Lower lobe of right lung (tissue), 2 donors: ENCODE data around the gene RNF141. TPM values are rescaled to one million over a fixed set of nuclear protein-coding genes. Genes with fewer than 3 reads are reported as not detected.

ENCODE experiments used
- ATAC-seq, 2 donors: fragments of 200-7000 bp; cut with Tn5 transposase; one replicate each; pipeline ENCODE4 v1.9.1; 2020 to 2022; ENCODE audit warnings: mild to moderate bottlenecking in 2 of 2, moderate library complexity in 2 of 2
- DNase-seq: peaks from one replicate; pipeline ENCODE4 v3.0.0-alpha.2; 2020
- H3K27ac ChIP-seq: fragments of 200-600 bp; one replicate; pipeline ENCODE4 v1.8.0; 2022
- H3K27me3 ChIP-seq: fragments of 200-600 bp; one replicate; pipeline ENCODE4 v1.8.0; 2022; ENCODE audit warnings: low read depth
- H3K36me3 ChIP-seq: fragments of 200-600 bp; one replicate; pipeline ENCODE4 v1.8.0; 2022; ENCODE audit warnings: mild to moderate bottlenecking
- H3K4me1 ChIP-seq: fragments of 200-600 bp; one replicate; pipeline ENCODE4 v1.8.0; 2022
- H3K4me3 ChIP-seq: fragments of 200-600 bp; one replicate; pipeline ENCODE4 v1.8.0; 2022; ENCODE audit warnings: mild to moderate bottlenecking
- H3K9me3 ChIP-seq: fragments of 200-600 bp; one replicate; pipeline ENCODE4 v1.8.0; 2022
- intact Hi-C: fragments of 100-400 bp; cut with DNase I; formaldehyde crosslinking; loops from one replicate; pipeline ENCODE4 v1.11.0; 2022
- total RNA-seq: library from RNA; stranded (reverse); fragmentation: NEBNext Ultra II Directional; extraction: Animal tissue kit (Norgen Biotek cat#: 25700); gene quantifications from one replicate; pipeline ENCODE4 v1.2.1, GENCODE V29; 2021
- TF ChIP-seq, protein P1 (sequence below): fragments of 200-600 bp; IDR thresholded peaks from one replicate; pipeline ENCODE4 v1.8.0; 2022; ENCODE audit warnings: antibody characterized with exemption, mild to moderate bottlenecking
- donor health status: DM: no; HTN: yes; CAD: no; lungs with severe emphysema.

Gene RNF141
- total RNA-seq, 1 donor from 2014 or later: 55.2 TPM

DNA sequence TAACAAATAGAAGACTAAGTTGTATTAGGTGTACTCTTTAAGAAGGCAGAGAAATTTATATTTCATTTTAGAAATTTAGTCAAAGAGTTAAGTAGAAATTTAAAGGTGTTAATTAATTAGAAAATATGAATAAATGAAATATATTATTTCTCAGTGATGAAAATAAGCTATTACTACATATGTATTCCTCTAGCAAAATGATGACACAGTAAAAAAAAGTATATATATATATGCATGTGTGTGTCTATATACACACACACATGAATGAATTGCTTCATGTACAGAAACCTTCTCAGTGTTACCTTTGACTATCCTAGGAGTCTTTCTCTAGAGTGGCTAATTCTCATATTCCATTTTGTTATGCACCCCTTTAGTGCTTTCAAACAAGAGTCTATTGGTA lies 7.7 kb downstream of the RNF141 start:
- intact Hi-C loops: no loop called here
- peaks cover 43% of the 10 kb centered on the region for H3K36me3 ChIP-seq

DNA sequence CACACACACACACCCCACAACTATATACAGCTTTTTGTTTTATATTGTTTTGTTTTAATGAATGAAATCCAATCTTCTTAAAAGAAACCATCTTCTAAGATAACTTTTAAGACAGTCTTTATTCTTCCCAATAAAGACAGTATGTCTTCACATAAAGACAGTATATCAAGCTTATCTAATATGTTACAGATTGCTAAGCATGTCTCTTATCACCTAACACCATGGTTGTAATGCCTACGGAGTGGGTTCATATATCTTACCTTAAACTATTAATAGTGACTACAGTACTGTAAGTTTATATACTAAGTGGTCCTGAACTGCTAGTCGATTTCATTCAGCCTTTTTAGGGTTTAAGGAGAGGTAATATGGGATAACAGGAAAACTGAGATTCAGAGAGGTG lies 8.5 kb downstream of the RNF141 start:
- Histone ChIP-seq H3K9me3 (no peaks in the 10 kb centered on the region), H3K4me3 (no peak overlapping the region), H3K36me3 (peaks cover 51% of the 10 kb centered on the region), H3K27ac (no peak overlapping the region), H3K27me3 (no peaks in the 10 kb centered on the region), H3K4me1 (peaks cover 11% of the 10 kb centered on the region)
- ATAC-seq (no peak), DNase-seq (no peak)
- TF ChIP-seq, protein P1, sequence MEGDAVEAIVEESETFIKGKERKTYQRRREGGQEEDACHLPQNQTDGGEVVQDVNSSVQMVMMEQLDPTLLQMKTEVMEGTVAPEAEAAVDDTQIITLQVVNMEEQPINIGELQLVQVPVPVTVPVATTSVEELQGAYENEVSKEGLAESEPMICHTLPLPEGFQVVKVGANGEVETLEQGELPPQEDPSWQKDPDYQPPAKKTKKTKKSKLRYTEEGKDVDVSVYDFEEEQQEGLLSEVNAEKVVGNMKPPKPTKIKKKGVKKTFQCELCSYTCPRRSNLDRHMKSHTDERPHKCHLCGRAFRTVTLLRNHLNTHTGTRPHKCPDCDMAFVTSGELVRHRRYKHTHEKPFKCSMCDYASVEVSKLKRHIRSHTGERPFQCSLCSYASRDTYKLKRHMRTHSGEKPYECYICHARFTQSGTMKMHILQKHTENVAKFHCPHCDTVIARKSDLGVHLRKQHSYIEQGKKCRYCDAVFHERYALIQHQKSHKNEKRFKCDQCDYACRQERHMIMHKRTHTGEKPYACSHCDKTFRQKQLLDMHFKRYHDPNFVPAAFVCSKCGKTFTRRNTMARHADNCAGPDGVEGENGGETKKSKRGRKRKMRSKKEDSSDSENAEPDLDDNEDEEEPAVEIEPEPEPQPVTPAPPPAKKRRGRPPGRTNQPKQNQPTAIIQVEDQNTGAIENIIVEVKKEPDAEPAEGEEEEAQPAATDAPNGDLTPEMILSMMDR: no peak
- intact Hi-C loops: no loop called here

More for the DNA sequence above, 7.7 kb downstream of the RNF141 start:
- TF ChIP-seq, protein P1: no peak
- Histone ChIP-seq H3K9me3 (no peaks in the 10 kb centered on the region), H3K27me3 (no peaks in the 10 kb centered on the region), H3K27ac (no peak overlapping the region), H3K4me1 (peaks cover 11% of the 10 kb centered on the region), H3K4me3 (no peak overlapping the region)
- no peak for DNase-seq
- ATAC-seq: no peak

DNA sequence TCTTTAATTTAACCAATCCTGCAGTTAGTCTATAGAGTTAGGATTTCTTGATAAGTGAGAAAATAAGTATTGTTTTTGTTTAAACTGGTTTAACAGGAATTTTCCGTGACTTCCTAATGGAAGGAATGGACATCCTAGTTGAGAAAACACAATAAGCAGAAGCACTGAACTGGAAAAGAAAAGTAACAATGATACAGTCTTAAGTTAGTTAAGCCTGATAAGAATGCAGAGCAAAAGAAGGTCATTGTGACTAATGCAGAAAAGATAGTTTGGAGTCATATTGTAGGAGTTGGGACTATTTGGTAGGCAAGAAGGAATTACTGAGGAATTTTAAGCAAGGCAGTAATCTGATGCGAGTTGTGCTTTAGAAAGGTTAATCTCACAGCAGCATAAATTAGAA lies 11.7 kb downstream of the RNF141 start:
- no peak for DNase-seq
- TF ChIP-seq, protein P1: no peak
- H3K4me3 ChIP-seq: no peak overlapping the region
- ATAC-seq: no peak
- H3K36me3 ChIP-seq: peaks cover 76% of the 10 kb centered on the region
- intact Hi-C loops: no loop called here
- H3K4me1 ChIP-seq: no peaks in the 10 kb centered on the region
- no peak overlapping the region for H3K27ac ChIP-seq
- H3K27me3 ChIP-seq: no peaks in the 10 kb centered on the region
- H3K9me3 ChIP-seq: no peaks in the 10 kb centered on the region

DNA sequence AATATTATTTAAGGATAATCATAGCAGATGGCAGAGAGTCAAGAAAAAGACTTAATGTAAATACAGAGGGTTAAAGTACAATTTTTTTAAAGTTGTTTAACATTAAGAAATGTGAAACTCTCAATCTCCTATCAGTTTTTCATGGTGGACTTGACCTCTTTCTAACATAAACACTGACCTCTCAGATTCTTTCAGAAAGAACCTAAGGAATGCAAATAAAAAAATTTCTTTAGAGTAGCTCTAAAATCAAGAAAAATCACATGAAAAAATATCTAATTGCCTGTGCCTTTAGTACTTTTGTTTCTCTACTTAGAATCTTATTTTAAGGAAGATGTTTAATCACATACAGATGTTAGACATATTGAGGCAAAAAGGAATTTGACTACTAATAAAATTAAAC lies 12.9 kb downstream of the RNF141 start:
- intact Hi-C loops: no loop called here
- H3K4me1 ChIP-seq: peaks cover 4% of the 10 kb centered on the region
- H3K36me3 ChIP-seq: peaks cover 81% of the 10 kb centered on the region
- ATAC-seq (no peak), DNase-seq (no peak)
- TF ChIP-seq, protein P1: no peak
- no peak overlapping the region for H3K4me3 ChIP-seq
- H3K27me3 ChIP-seq: no peaks in the 10 kb centered on the region
- no peaks in the 10 kb centered on the region for H3K9me3 ChIP-seq
- no peak overlapping the region for H3K27ac ChIP-seq

DNA sequence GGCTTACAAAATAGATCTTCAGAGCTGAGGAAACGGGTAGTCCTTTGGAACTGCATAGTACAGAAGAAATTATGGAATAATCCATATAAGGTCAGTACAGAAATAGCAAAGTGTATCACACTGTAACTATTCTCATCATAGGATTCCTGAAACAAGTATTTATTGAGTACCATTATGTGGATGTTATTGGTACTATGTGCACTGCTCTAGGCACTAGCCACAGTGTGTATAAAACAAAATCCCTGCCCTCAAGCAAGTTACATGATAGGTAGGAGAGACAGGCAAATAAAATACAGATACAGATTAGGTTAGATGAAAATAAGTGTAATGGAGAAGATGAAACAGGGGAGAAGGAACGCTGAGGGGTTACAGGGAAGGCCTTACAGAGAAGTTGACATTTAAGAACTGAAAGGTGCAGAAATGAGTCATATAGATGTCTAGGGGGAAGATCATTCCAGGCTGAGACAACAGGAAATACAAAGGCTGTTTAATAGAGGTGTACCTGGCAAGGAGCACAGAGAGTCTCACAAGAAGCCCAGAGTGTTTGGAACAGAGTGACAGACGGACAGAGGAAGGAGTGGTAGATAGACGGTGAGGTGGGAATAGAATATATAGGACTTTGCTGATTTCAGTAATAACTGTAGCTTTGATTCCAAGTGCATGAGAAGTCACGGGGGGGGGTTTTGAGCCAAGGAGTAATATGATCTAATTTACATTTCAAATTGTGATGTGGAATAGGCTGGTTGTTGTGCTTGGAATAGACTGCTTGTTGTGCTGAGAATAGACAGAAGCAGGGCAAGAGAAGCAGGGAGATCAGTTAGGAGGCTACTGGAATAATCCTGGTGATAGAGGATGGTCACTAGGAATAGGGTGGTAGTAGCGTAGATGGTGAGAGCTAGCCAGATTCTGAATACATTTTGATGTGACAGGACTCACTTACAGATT lies 13.7 kb downstream of the RNF141 start:
- DNase-seq: no peak
- ATAC-seq: no peak
- H3K36me3 ChIP-seq: peaks cover 83% of the 10 kb centered on the region
- H3K9me3 ChIP-seq: no peaks in the 10 kb centered on the region
- H3K27me3 ChIP-seq: no peaks in the 10 kb centered on the region
- peaks cover 13% of the 10 kb centered on the region for H3K4me1 ChIP-seq
- TF ChIP-seq, protein P1: no peak
- H3K27ac ChIP-seq: no peak overlapping the region
- no peak overlapping the region for H3K4me3 ChIP-seq
- intact Hi-C loops: no loop called here
